Right renal cortex interstitium (tissue), 3 donors: ENCODE measurements around the gene SH2D2A. TPM values are rescaled to one million over a fixed set of nuclear protein-coding genes. Genes with fewer than 3 reads are reported as not detected.
A peak's percentile ranks its signal among the peaks of the same experiment; 100 is the strongest.
"Not testable (repeated sequence)": the region's sequence is repeated elsewhere in the genome, so short reads cannot be mapped to it uniquely, and the experiment has no call there.

Experiments
- DNase-seq, 3 donors: peaks; one replicate each; pipeline ENCODE4 v3.0.0-alpha.2; 2013; ENCODE audit warnings: low read depth in 3 of 3, low spot score in 2 of 3
- polyA plus RNA-seq, 3 donors: library from polyadenylated mRNA; unstranded; fragments of 120-200 nt; gene quantifications; one replicate each; pipeline ENCODE4 v1.2.1, GENCODE V29; 2013; ENCODE audit not compliant: insufficient read length in 3 of 3

The SH2D2A gene
- polyA plus RNA-seq, 3 donors: 0.37 to 0.57 (median 0.42) TPM

- DNase-seq: no peak
These were observed 39.7 kb downstream of the SH2D2A start for GRCh38 chr1:156776942-156777341.

GRCh38 chr1:156775799-156776198, 40.8 kb downstream of the SH2D2A start:
- no peak for DNase-seq

- no peak for DNase-seq
These were observed 43.0 kb downstream of the SH2D2A start for GRCh38 chr1:156773607-156774006.

GRCh38 chr1:156772728-156773497, 43.7 kb downstream of the SH2D2A start:
- no peak for DNase-seq

GRCh38 chr1:156772222-156772621, 44.4 kb downstream of the SH2D2A start:
- DNase-seq: no peak

- no peak for DNase-seq
These were observed 47.9 kb downstream of the SH2D2A start for GRCh38 chr1:156768610-156769295.

- no peak for DNase-seq
These were observed 48.6 kb downstream of the SH2D2A start for GRCh38 chr1:156767879-156768604.

GRCh38 chr1:156767101-156767878, 49.4 kb downstream of the SH2D2A start, which contains the start of gene PRCC:
Gene PRCC, plus strand, starts transcription at chr1:156767535. Its CDS starts 237 bp downstream, at chr1:156767772.
- peak; percentile 98 to 100 (median 99) for DNase-seq

GRCh38 chr1:156766298-156767100, 50.1 kb downstream of the SH2D2A start:
- DNase-seq: no peak

GRCh38 chr1:156765666-156766065, 51.0 kb downstream of the SH2D2A start:
- no peak for DNase-seq

- DNase-seq: not testable (repeated sequence)
These were observed 51.5 kb downstream of the SH2D2A start for GRCh38 chr1:156765136-156765535.

- no peak for DNase-seq
These were observed 55.9 kb downstream of the SH2D2A start for GRCh38 chr1:156760796-156761104.

GRCh38 chr1:156760092-156760795, 56.4 kb downstream of the SH2D2A start:
- DNase-seq: no peak

GRCh38 chr1:156757572-156758253, 58.9 kb downstream of the SH2D2A start:
- DNase-seq: not testable (repeated sequence)

GRCh38 chr1:156756355-156756754, 60.3 kb downstream of the SH2D2A start:
- no peak for DNase-seq
